Effector memory CD8-positive, alpha-beta T cell (primary cell): ENCODE results near the gene TCAF1.
"Not testable (repeated sequence)": the region's sequence is repeated elsewhere in the genome, so short reads cannot be mapped to it uniquely, and the experiment has no call there.

Source experiments
- ATAC-seq: fragments of 150-1000 bp; cut with Tn5 transposase; replicated peaks from 2 replicates; pipeline ENCODE4 v1.10.0; 2021; ENCODE audit warnings: mild to moderate bottlenecking, moderate library complexity
- DNase-seq, 3 experiments: peaks; one replicate each; pipeline ENCODE4 v3.0.0; 2021
- H3K27ac Mint-ChIP-seq, 2 donors: one replicate each; pipeline ENCODE4 v1.8.0; 2022; ENCODE audit warnings: mild to moderate bottlenecking in 2 of 2, mixed read lengths in 2 of 2, moderate library complexity in 2 of 2
- H3K27me3 Mint-ChIP-seq, 2 donors: one replicate each; pipeline ENCODE4 v1.8.0; 2022; ENCODE audit warnings: mixed read lengths in 2 of 2
- H3K36me3 Mint-ChIP-seq: one replicate; pipeline ENCODE4 v1.8.0; 2022; ENCODE audit warnings: mild to moderate bottlenecking, moderate library complexity, mixed read lengths; ENCODE audit not compliant: insufficient read depth
- H3K4me1 Mint-ChIP-seq, 2 donors: one replicate each; pipeline ENCODE4 v1.8.0; 2022; ENCODE audit warnings: low read depth in 2 of 2, mixed read lengths in 2 of 2
- H3K4me3 Mint-ChIP-seq, 2 donors: one replicate each; pipeline ENCODE4 v1.8.0; 2022; ENCODE audit warnings: mild to moderate bottlenecking in 2 of 2, mixed read lengths in 2 of 2, moderate library complexity in 2 of 2
- H3K9me3 Mint-ChIP-seq, 2 donors: one replicate each; pipeline ENCODE4 v1.8.0; 2022; ENCODE audit warnings: mixed read lengths in 2 of 2

Gene TCAF1

DNA sequence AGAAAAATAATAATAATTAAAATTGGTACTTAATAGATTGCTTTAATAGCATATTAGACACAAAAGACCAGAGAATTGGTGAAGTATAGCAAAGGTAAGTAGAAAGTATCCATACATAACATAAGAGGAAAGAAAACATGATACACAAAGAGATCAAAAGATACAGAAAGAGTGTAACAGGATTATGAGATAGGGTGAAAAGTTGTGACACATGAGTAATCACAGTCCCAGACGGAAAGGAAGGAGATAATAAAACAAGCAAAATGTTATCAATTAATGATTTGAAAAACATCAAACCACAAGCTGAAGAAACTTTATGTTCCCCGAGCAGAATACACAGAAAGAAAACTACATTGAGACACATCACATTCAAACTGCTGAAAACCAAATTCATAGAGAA is 10.5 kb downstream of the TCAF1 start:
- ATAC-seq, result no peak
- Mint-ChIP-seq H3K4me3 (no peak overlapping the region), H3K4me1 (peaks cover 0 to 12% of the 10 kb centered on the region in 2 donors), H3K27me3 (peaks cover 6 to 12% of the 10 kb centered on the region in 2 donors), H3K9me3 (no peaks in the 10 kb centered on the region), H3K36me3 (no peaks in the 10 kb centered on the region), H3K27ac (no peak overlapping the region)
- no peak for DNase-seq

DNA sequence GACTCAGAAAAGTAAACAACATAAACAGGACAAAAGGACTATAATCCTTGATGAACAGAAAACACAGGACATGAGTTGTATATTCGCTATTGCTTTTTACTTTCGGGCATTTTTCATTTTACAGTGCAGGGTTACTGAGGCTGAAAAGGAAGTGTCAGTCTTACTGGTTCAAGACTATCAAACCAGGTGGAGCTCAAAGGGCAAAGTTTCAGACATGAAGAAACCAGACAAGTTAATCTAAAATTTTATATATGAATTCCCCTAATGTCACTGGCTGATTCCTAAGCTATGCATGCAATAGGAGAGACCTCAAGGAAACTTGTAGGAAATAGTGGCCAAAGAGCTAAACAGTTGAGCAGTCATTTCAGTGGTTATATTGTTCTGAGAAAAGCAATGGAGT is 11.4 kb downstream of the TCAF1 start:
- H3K9me3 Mint-ChIP-seq, result no peaks in the 10 kb centered on the region
- H3K27ac Mint-ChIP-seq, result no peak overlapping the region
- no peaks in the 10 kb centered on the region for H3K36me3 Mint-ChIP-seq
- H3K4me3 Mint-ChIP-seq, result no peak overlapping the region
- DNase-seq (no peak), ATAC-seq (no peak)
- peaks cover 3 to 12% of the 10 kb centered on the region in 2 donors for H3K4me1 Mint-ChIP-seq
- peaks cover 11 to 12% of the 10 kb centered on the region in 2 donors for H3K27me3 Mint-ChIP-seq

DNA sequence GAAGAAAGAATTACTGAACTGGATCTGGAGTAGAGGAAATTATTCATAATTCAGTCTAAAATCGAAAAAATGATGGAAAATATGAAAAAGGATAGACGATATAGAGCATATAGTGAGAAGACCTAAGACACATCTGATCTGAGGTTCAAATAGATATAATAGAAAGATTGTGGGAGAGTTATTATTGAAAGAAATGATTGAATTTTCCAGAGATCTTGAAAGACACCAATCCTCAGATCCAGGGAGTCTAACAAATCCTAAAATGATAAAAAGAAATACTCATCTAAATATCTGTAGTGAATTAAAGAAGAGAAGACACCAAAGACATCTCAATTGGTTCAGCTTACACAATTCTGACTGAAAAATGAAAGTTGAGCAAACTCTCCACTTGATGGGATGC is 12.9 kb downstream of the TCAF1 start:
- Mint-ChIP-seq H3K36me3 (no peaks in the 10 kb centered on the region), H3K4me1 (peaks cover 3 to 12% of the 10 kb centered on the region in 2 donors), H3K9me3 (no peaks in the 10 kb centered on the region), H3K27ac (no peak overlapping the region), H3K4me3 (no peak overlapping the region), H3K27me3 (peaks cover 16 to 24% of the 10 kb centered on the region in 2 donors)
- no peak for ATAC-seq
- DNase-seq, result no peak

- Mint-ChIP-seq H3K9me3 (no peaks in the 10 kb centered on the region), H3K4me1 (peaks cover 8 to 9% of the 10 kb centered on the region in 2 donors), H3K27me3 (peaks cover 21 to 43% of the 10 kb centered on the region in 2 donors), H3K36me3 (no peaks in the 10 kb centered on the region), H3K4me3 (no peak overlapping the region), H3K27ac (no peak overlapping the region)
- ATAC-seq (no peak), DNase-seq (no peak)
Observed at GRCh38 chr7:143886826-143887477, 15.0 kb downstream of the TCAF1 start.

DNA sequence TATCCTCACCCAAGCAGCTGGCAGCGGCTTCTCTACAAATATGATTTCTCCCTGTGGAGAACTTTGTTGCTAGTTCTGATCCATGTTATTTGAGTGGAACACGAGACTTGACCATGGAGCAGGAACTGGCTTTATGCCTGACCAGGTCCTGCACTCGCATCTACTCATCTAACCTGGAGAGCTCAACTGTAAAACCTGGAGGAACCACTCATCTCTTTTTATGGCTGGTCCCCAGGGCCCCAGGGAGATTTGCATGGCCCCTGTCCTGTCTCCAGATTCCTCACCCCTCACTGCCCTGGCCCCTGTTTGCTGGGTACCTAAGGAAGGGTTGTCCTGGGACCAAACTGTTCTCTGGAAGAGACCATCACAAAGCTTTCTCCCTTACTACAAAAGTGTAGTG is 16.0 kb downstream of the TCAF1 start:
- H3K9me3 Mint-ChIP-seq, result no peaks in the 10 kb centered on the region
- H3K27me3 Mint-ChIP-seq, result peaks cover 21 to 44% of the 10 kb centered on the region in 2 donors
- no peak overlapping the region for H3K27ac Mint-ChIP-seq
- no peak overlapping the region for H3K4me3 Mint-ChIP-seq
- H3K36me3 Mint-ChIP-seq, result peaks cover 3% of the 10 kb centered on the region
- ATAC-seq (no peak), DNase-seq (no peak)
- peaks cover 8 to 9% of the 10 kb centered on the region in 2 donors for H3K4me1 Mint-ChIP-seq

- Mint-ChIP-seq H3K27ac (no peak overlapping the region), H3K36me3 (peaks cover 3% of the 10 kb centered on the region), H3K27me3 (peaks cover 21 to 44% of the 10 kb centered on the region in 2 donors), H3K4me3 (peak overlapping the region in 1 of 2 donors; percentile 41), H3K9me3 (no peaks in the 10 kb centered on the region), H3K4me1 (peaks cover 8 to 9% of the 10 kb centered on the region in 2 donors)
- DNase-seq (no peak), ATAC-seq (no peak)
Observed at GRCh38 chr7:143884969-143885559, 16.9 kb downstream of the TCAF1 start.

DNA sequence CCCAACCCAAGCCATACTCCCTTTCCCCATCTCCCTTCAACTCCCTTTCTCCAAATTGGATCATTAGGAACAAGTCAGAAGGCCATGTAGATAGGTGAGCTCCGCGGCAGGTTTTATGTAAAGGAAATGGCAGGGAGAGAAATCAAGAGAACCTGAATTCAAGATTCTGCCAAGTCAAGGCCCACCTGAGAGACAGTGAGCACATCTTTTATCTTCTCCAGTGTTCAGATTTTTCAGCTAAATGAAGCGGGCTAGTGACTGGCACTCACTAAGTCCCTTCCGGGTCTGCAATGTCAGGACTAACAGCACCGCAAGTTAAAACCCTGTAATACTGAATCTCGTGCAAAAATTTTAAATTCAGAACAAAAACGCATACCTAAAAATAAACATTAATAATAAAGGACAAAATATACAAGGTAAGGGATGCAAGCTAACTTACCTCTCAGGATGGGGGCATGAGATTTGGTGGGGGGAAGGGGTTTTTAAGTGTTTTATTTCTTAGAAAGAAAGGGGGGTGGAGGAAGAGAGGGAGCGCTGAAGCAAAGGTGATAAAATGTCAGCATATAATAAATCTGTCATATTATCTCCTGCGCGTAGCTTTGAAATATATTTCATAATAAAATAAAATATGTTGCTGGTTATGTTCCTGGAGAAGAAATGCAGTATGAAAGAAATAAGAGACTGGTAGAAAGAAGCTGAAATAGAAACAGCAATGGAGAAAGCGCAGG is 17.6 kb downstream of the TCAF1 start:
- Mint-ChIP-seq H3K9me3 (no peaks in the 10 kb centered on the region), H3K4me3 (no peak overlapping the region), H3K4me1 (peaks cover 8 to 9% of the 10 kb centered on the region in 2 donors), H3K27me3 (peaks cover 21 to 44% of the 10 kb centered on the region in 2 donors), H3K27ac (no peak overlapping the region), H3K36me3 (peaks cover 3% of the 10 kb centered on the region)
- no peak for DNase-seq
- no peak for ATAC-seq

DNA sequence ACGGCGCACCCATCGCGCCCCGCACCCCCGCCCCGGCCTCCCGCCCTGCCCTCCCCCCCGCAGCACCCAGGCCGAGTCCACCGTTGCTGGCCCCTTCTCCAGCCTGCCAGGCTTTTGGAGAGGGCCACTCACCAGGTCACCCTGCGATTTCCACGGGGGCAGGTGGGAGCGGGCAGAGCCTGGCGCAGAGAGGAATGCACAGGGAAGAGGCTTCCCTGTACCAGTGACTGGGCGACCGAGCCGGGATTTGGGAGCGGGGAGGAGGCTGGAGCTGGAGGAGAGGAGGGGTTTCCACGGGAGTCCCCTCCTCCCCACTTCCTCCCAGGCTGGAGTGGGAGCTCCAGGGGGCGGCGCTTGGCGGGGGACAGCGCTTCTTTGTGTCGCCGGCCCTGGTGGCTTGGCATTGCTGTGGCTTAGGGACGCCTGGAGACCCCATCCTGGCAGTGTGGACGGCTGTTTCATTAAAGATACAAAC is 19.3 kb downstream of the TCAF1 start:
- Mint-ChIP-seq H3K36me3 (peaks cover 3% of the 10 kb centered on the region), H3K4me1 (peaks cover 8 to 9% of the 10 kb centered on the region in 2 donors), H3K9me3 (no peaks in the 10 kb centered on the region), H3K4me3 (peak overlapping the region in 1 of 2 donors; percentile 17), H3K27me3 (peaks cover 21 to 44% of the 10 kb centered on the region in 2 donors), H3K27ac (no peak overlapping the region)
- DNase-seq, result no peak
- no peak for ATAC-seq

GRCh38 chr7:143882020-143882603 is 19.9 kb downstream of the TCAF1 start:
- peaks cover 19 to 39% of the 10 kb centered on the region in 2 donors for H3K27me3 Mint-ChIP-seq
- ATAC-seq, result no peak
- H3K4me1 Mint-ChIP-seq, result peaks cover 8 to 9% of the 10 kb centered on the region in 2 donors
- no peak for DNase-seq
- H3K9me3 Mint-ChIP-seq, result no peaks in the 10 kb centered on the region
- H3K36me3 Mint-ChIP-seq, result peaks cover 3% of the 10 kb centered on the region
- H3K4me3 Mint-ChIP-seq, result no peak overlapping the region
- H3K27ac Mint-ChIP-seq, result no peak overlapping the region

GRCh38 chr7:143878884-143879283 is 23.1 kb downstream of the TCAF1 start:
- Mint-ChIP-seq H3K36me3 (peaks cover 3% of the 10 kb centered on the region), H3K4me3 (no peak overlapping the region), H3K27me3 (peaks cover 3 to 18% of the 10 kb centered on the region in 2 donors), H3K9me3 (no peaks in the 10 kb centered on the region), H3K27ac (no peak overlapping the region), H3K4me1 (peaks cover 5 to 8% of the 10 kb centered on the region in 2 donors)
- DNase-seq, result no peak
- no peak for ATAC-seq

- no peak for ATAC-seq
- H3K4me1 Mint-ChIP-seq, result peaks cover under 1 to 6% of the 10 kb centered on the region in 2 donors
- peaks cover 0 to 3% of the 10 kb centered on the region in 2 donors for H3K27me3 Mint-ChIP-seq
- H3K4me3 Mint-ChIP-seq, result no peak overlapping the region
- no peaks in the 10 kb centered on the region for H3K9me3 Mint-ChIP-seq
- DNase-seq, result no peak
- H3K27ac Mint-ChIP-seq, result no peak overlapping the region
- H3K36me3 Mint-ChIP-seq, result peaks cover 3% of the 10 kb centered on the region
Observed at GRCh38 chr7:143877098-143877497, 24.9 kb downstream of the TCAF1 start.

DNA sequence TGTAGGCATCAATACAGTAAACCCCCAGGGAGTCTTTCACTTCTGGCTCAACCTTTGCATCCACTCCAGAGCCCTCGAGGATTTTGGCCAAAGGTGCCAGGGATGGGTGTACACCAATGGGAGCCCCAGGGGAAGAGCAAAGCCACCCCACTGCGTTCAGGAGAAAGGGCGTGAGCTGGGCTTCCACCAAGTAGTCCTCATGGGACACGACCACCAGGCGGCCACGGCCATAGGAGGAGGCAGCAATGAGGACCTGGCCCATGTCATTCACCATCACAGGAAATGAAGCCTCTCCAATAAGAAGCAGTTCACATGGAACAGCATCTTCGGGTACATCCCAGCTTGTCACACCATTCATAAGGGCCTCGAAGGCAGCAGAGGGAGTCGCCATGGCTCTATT is 25.8 kb downstream of the TCAF1 start:
- Mint-ChIP-seq H3K27ac (no peak overlapping the region), H3K4me1 (peaks cover 0 to 5% of the 10 kb centered on the region in 2 donors), H3K36me3 (no peaks in the 10 kb centered on the region), H3K27me3 (no peaks in the 10 kb centered on the region), H3K4me3 (no peak overlapping the region), H3K9me3 (no peaks in the 10 kb centered on the region)
- DNase-seq (no peak), ATAC-seq (no peak)

GRCh38 chr7:143873242-143873641 is 28.7 kb downstream of the TCAF1 start:
- not testable (repeated sequence) for H3K4me1 Mint-ChIP-seq, ATAC-seq, H3K27me3 Mint-ChIP-seq, H3K36me3 Mint-ChIP-seq, H3K4me3 Mint-ChIP-seq, DNase-seq, H3K9me3 Mint-ChIP-seq, H3K27ac Mint-ChIP-seq
